ENCODE results near the gene PNKP. TPM values are rescaled to one million over a fixed set of nuclear protein-coding genes. Genes with fewer than 3 reads are reported as not detected.

PNKP gene
- total RNA-seq, 1 donor from 2014 or later: 83.2 TPM

DNA sequence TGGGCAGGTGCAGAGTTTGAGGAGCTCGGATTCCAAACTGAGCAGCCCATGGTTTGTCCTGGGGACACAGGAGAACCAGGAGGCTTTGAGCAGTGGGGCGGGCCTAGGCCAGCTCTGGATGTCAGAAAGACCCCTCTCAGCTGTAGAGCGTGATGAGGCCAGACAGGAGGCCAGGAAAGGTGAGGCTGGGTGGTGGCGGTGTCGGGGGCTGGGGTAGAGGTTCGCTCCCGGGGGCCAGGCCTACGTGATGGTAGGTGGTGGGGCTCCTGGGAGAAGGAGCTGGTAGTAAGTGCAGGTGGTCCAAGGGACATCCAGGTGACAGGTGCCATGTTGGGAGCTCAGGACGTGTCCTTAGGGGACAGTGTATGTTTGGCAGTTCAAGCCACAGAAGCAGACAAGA is 30.0 kb downstream of the PNKP start:
- Histone ChIP-seq H3K27ac (no peak overlapping the region), H3K4me1 (no peaks in the 10 kb centered on the region), H3K36me3 (peaks cover 58% of the 10 kb centered on the region), H3K27me3 (no peaks in the 10 kb centered on the region), H3K4me3 (no peak overlapping the region), H3K9me3 (no peaks in the 10 kb centered on the region)
- intact Hi-C loops (cut with DNase I): no loop called here
- ATAC-seq (no peak), DNase-seq (no peak)
- TF ChIP-seq, protein P1, sequence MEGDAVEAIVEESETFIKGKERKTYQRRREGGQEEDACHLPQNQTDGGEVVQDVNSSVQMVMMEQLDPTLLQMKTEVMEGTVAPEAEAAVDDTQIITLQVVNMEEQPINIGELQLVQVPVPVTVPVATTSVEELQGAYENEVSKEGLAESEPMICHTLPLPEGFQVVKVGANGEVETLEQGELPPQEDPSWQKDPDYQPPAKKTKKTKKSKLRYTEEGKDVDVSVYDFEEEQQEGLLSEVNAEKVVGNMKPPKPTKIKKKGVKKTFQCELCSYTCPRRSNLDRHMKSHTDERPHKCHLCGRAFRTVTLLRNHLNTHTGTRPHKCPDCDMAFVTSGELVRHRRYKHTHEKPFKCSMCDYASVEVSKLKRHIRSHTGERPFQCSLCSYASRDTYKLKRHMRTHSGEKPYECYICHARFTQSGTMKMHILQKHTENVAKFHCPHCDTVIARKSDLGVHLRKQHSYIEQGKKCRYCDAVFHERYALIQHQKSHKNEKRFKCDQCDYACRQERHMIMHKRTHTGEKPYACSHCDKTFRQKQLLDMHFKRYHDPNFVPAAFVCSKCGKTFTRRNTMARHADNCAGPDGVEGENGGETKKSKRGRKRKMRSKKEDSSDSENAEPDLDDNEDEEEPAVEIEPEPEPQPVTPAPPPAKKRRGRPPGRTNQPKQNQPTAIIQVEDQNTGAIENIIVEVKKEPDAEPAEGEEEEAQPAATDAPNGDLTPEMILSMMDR (IDR thresholded peaks at IDR 0.05): no peak

DNA sequence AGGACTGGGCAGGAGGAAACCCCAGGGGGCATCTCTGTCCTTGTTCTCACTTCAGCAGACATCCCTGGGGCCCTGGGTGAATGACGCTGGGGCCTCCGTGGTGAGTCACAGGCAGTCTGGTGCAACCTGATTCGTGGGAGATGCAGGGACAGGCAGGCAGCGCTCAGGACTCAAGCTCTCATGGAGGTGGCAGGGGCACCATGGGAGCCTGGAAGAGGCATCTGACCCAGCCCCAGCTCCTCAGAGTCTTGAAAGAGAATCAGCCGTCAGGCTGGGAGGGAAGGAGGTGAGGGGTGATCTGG is 30.4 kb downstream of the PNKP start:
- Histone ChIP-seq H3K9me3 (no peaks in the 10 kb centered on the region), H3K4me3 (no peak overlapping the region), H3K27me3 (no peaks in the 10 kb centered on the region), H3K36me3 (peaks cover 62% of the 10 kb centered on the region), H3K4me1 (no peaks in the 10 kb centered on the region), H3K27ac (no peak overlapping the region)
- no peak for ATAC-seq
- intact Hi-C loops (cut with DNase I): no loop called here
- TF ChIP-seq, protein P1 (IDR thresholded peaks at IDR 0.05): no peak
- no peak for DNase-seq

DNA sequence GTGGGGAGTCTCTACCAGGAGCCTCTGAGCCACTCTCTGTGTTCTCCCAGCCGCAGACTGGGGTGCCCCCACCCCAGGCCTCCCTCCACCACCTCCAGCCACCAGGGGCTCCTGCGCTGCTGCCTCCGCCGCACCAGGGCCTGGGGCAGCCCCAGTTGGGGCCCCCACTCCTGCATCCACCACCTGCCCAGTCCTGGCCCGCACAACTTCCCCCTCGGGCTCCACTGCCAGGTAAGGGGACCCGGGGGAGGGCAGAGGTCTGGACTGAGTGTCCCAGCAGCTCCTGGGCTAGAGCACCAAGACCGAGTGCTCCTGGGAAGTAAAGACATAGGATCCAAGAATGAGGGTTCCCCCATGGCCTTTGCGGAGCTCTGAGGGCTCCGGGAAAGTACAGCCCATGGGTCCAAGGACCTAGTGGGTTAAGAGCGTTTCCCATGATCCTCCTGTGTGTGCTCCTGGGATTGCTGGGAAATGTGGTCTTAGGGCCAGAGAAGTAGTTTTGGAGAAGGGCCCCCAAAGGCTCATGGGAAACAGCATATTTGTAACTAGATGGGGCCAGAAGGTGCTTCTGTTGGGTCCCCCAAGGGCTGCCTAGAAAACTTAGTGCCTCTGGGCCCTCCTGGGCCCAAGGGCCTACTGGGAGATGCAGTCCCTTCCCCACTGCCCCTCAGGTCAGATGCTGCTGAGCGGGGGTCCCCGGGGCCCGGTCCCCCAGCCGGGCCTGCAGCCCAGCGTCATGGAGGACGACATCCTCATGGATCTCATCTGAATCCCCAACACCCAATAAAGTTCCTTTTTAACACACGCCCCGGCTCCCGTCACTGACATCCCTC is 31.0 kb downstream of the PNKP start:
- H3K4me3 ChIP-seq: no peak overlapping the region
- H3K27ac ChIP-seq: no peak overlapping the region
- no peaks in the 10 kb centered on the region for H3K9me3 ChIP-seq
- ATAC-seq: no peak
- H3K36me3 ChIP-seq: peaks cover 68% of the 10 kb centered on the region
- H3K27me3 ChIP-seq: no peaks in the 10 kb centered on the region
- no peak for DNase-seq
- no peaks in the 10 kb centered on the region for H3K4me1 ChIP-seq
- intact Hi-C loops (cut with DNase I): no loop called here
- TF ChIP-seq, protein P1 (IDR thresholded peaks at IDR 0.05): no peak

DNA sequence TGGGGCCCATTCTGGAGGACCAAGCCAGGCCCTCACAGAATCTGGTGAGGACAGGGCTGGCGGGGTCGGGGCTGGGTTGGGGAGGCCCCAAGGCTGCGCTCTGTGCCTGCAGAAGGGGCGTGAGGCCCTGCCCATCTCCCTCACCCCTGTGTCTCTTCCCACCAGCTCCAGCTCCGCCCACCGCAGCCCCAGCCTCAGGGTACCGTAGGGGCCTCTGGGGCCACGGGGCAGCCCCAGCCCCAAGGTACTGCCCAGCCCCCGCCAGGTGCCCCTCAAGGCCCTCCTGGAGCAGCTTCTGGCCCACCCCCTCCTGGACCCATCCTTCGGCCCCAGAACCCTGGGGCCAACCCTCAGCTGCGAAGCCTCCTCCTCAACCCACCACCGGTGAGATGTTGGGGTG is 31.8 kb downstream of the PNKP start:
- Histone ChIP-seq H3K36me3 (peaks cover 76% of the 10 kb centered on the region), H3K27me3 (no peaks in the 10 kb centered on the region), H3K27ac (no peak overlapping the region), H3K4me3 (no peak overlapping the region), H3K4me1 (no peaks in the 10 kb centered on the region), H3K9me3 (no peaks in the 10 kb centered on the region)
- TF ChIP-seq, protein P1 (IDR thresholded peaks at IDR 0.05): no peak
- intact Hi-C loops (cut with DNase I): no loop called here
- DNase-seq: no peak
- ATAC-seq: no peak

DNA sequence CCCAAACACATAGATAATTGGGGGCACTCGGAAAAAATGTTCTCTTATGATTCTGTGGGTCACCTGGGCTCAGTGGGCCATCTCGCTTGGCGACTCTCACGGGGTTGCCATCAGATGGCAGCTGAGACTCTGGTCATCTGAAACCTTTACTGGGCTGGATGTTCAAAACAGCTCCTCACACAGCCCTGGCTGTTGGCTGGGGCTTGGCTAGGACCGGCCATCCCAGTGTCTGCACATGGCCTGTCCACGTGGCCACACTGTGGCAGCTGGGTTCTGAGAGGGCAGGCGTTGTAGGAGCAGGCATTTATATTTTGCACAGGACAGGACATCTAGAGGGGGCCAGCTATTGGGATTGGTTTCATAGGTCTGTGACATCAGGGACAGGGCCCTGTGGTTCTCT is 33.8 kb downstream of the PNKP start:
- peaks cover 79% of the 10 kb centered on the region for H3K36me3 ChIP-seq
- ATAC-seq: no peak

More for the DNA sequence above, 33.8 kb downstream of the PNKP start:
- Histone ChIP-seq H3K27ac (no peak overlapping the region), H3K4me3 (no peak overlapping the region), H3K9me3 (no peaks in the 10 kb centered on the region), H3K27me3 (no peaks in the 10 kb centered on the region), H3K4me1 (no peaks in the 10 kb centered on the region)
- intact Hi-C loops (cut with DNase I): no loop called here
- DNase-seq: no peak
- TF ChIP-seq, protein P1 (IDR thresholded peaks at IDR 0.05): no peak
